ENCODE results near the gene TRAPPC13.
A peak's percentile ranks its signal among the peaks of the same experiment; 100 is the strongest.
"Not testable (repeated sequence)": the region's sequence is repeated elsewhere in the genome, so short reads cannot be mapped to it uniquely, and the experiment has no call there.

Gene TRAPPC13

GRCh38 chr5:65624571-65625555 is at the start of gene TRAPPC13, which contains the start of gene SHLD3:
Gene TRAPPC13 (plus strand): TSS chr5:65625027. CDS start chr5:65625061, 34 bp downstream.
Gene SHLD3 (plus strand): TSS chr5:65625027. CDS start chr5:65629588, 4,561 bp downstream.
- peak; percentile 87 for DNase-seq (ENCODE audit: low read depth)
- peak within 1 kb of the TSS; percentile 97 for H3K4me3 ChIP-seq (ENCODE audit: low read depth, low read length)
- TF ChIP-seq MAX (IDR thresholded peaks at IDR 0.05; ENCODE audit: low read depth, low read length) (peak; percentile 68), MYC (IDR thresholded peaks at IDR 0.05; ENCODE audit: low read depth, low read length) (peak; percentile 77), CTCF (IDR thresholded peaks at IDR 0.05; ENCODE audit: low read depth, low read length) (no peak), POLR2A (IDR thresholded peaks at IDR 0.05; ENCODE audit: extremely low read depth, insufficient read length) (peak; percentile 14)

- TF ChIP-seq POLR2A (IDR thresholded peaks at IDR 0.05; ENCODE audit: extremely low read depth, insufficient read length) (no peak), MAX (IDR thresholded peaks at IDR 0.05; ENCODE audit: low read depth, low read length) (no peak), CTCF (IDR thresholded peaks at IDR 0.05; ENCODE audit: low read depth, low read length) (no peak), MYC (IDR thresholded peaks at IDR 0.05; ENCODE audit: low read depth, low read length) (no peak)
Measured at GRCh38 chr5:65577141-65577540, 47.7 kb upstream of the TRAPPC13 start.

GRCh38 chr5:65588694-65589093 is 36.1 kb upstream of the TRAPPC13 start:
- TF ChIP-seq POLR2A (IDR thresholded peaks at IDR 0.05; ENCODE audit: extremely low read depth, insufficient read length) (no peak), MAX (IDR thresholded peaks at IDR 0.05; ENCODE audit: low read depth, low read length) (no peak), CTCF (IDR thresholded peaks at IDR 0.05; ENCODE audit: low read depth, low read length) (no peak), MYC (IDR thresholded peaks at IDR 0.05; ENCODE audit: low read depth, low read length) (no peak)
- DNase-seq (ENCODE audit: low read depth): no peak
- H3K4me3 ChIP-seq (ENCODE audit: low read depth, low read length): no peak overlapping the region

More at GRCh38 chr5:65577141-65577540, 47.7 kb upstream of the TRAPPC13 start:
- H3K4me3 ChIP-seq (ENCODE audit: low read depth, low read length): no peak overlapping the region
- no peak for DNase-seq (ENCODE audit: low read depth)

GRCh38 chr5:65601761-65602160 is 23.1 kb upstream of the TRAPPC13 start:
- not testable (repeated sequence) for DNase-seq (ENCODE audit: low read depth)

GRCh38 chr5:65611524-65611923 is 13.3 kb upstream of the TRAPPC13 start:
- DNase-seq (ENCODE audit: low read depth): no peak
- TF ChIP-seq MAX (IDR thresholded peaks at IDR 0.05; ENCODE audit: low read depth, low read length) (no peak), MYC (IDR thresholded peaks at IDR 0.05; ENCODE audit: low read depth, low read length) (no peak), CTCF (IDR thresholded peaks at IDR 0.05; ENCODE audit: low read depth, low read length) (no peak), POLR2A (IDR thresholded peaks at IDR 0.05; ENCODE audit: extremely low read depth, insufficient read length) (no peak)
- no peak overlapping the region for H3K4me3 ChIP-seq (ENCODE audit: low read depth, low read length)

More at GRCh38 chr5:65601761-65602160, 23.1 kb upstream of the TRAPPC13 start:
- not testable (repeated sequence) for H3K4me3 ChIP-seq (ENCODE audit: low read depth, low read length)

GRCh38 chr5:65612298-65612907 is 12.4 kb upstream of the TRAPPC13 start:
- TF ChIP-seq CTCF (IDR thresholded peaks at IDR 0.05; ENCODE audit: low read depth, low read length) (no peak), MAX (IDR thresholded peaks at IDR 0.05; ENCODE audit: low read depth, low read length) (no peak), POLR2A (IDR thresholded peaks at IDR 0.05; ENCODE audit: extremely low read depth, insufficient read length) (no peak)
- no peak overlapping the region for H3K4me3 ChIP-seq (ENCODE audit: low read depth, low read length)
- no peak for DNase-seq (ENCODE audit: low read depth)
